Esophagus squamous epithelium (tissue), 4 donors: ENCODE measurements around the gene SNX27.

Experiments used
- POLR2A ChIP-seq, 4 donors: fragments of 450-650 bp; IDR thresholded peaks; one replicate each; pipeline ENCODE4 v1.6.1; 2017; ENCODE audit warnings: antibody characterized with exemption in 4 of 4, mild to moderate bottlenecking in 4 of 4, moderate library complexity in 3 of 4
- TF ChIP-seq, protein P1 (sequence below), 6 experiments: fragments of 450-650 bp in 4 of 6; fragments of 200-600 bp in 2 of 6; sonication (generic) in 2 of 6; IDR thresholded peaks; one replicate each; pipeline ENCODE4 v1.5.1; 2016 to 2019; ENCODE audit warnings: antibody characterized with exemption in 6 of 6, mild to moderate bottlenecking in 4 of 6, moderate library complexity in 4 of 6

DNA sequence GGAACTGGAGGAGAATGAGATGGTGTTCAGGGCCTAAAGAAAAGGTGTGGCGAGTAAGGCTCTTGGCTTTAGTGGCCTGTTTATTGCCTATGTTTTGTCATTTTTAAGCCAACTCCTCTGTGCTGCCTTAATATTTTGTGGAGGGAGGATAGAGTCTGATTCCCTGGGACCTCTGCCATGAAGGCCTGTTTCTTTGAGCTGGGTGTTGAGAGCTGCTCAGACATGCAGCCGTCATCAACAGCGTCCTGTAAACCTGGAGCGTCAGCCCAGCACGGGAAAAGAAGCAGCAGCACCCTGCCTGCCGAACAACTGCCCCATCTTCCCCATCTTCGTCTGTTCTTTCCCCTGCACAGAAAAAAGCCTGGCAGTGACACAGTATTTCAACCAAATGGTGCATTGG lies 27.1 kb upstream of the SNX27 start:
- TF ChIP-seq, protein P1, sequence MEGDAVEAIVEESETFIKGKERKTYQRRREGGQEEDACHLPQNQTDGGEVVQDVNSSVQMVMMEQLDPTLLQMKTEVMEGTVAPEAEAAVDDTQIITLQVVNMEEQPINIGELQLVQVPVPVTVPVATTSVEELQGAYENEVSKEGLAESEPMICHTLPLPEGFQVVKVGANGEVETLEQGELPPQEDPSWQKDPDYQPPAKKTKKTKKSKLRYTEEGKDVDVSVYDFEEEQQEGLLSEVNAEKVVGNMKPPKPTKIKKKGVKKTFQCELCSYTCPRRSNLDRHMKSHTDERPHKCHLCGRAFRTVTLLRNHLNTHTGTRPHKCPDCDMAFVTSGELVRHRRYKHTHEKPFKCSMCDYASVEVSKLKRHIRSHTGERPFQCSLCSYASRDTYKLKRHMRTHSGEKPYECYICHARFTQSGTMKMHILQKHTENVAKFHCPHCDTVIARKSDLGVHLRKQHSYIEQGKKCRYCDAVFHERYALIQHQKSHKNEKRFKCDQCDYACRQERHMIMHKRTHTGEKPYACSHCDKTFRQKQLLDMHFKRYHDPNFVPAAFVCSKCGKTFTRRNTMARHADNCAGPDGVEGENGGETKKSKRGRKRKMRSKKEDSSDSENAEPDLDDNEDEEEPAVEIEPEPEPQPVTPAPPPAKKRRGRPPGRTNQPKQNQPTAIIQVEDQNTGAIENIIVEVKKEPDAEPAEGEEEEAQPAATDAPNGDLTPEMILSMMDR (IDR thresholded peaks at IDR 0.05): no peak
- TF ChIP-seq POLR2A (IDR thresholded peaks at IDR 0.05): no peak
